Spleen (tissue), 11 donors: ENCODE results near the gene MUC13. TPM values are rescaled to one million over a fixed set of nuclear protein-coding genes. Genes with fewer than 3 reads are reported as not detected.
A peak's percentile ranks its signal among the peaks of the same experiment; 100 is the strongest.

ENCODE experiments used
- DNase-seq: peaks from one replicate; pipeline ENCODE4 v3.0.0-alpha.2; 2020
- H3K27ac ChIP-seq, 8 donors: fragments of 200-600 bp; sonication (generic) in 7 of 8; 1 replicate in 4 of 8; 2 replicates in 4 of 8; pipeline versions ENCODE4 v1.5.0 to v1.8.0; 2016 to 2021; ENCODE audit warnings: inconsistent platforms in 4 of 8, mild to moderate bottlenecking in 4 of 8, moderate library complexity in 1 of 8
- H3K27me3 ChIP-seq, 7 donors: fragments of 200-600 bp; sonication (generic) in 6 of 7; replicated peaks in 1 of 7; 1 replicate in 4 of 7; 2 replicates in 3 of 7; pipeline versions ENCODE4 v1.5.0 to v1.8.0; 2016 to 2021; ENCODE audit warnings: inconsistent platforms in 3 of 7, mild to moderate bottlenecking in 1 of 7
- H3K36me3 ChIP-seq, 6 donors: fragments of 200-600 bp; sonication (generic) in 5 of 6; 1 replicate in 4 of 6; 2 replicates in 2 of 6; pipeline versions ENCODE4 v1.5.0 to v1.8.0; 2016 to 2021; ENCODE audit warnings: inconsistent platforms in 2 of 6
- H3K4me1 ChIP-seq, 6 donors: fragments of 200-600 bp; sonication (generic) in 5 of 6; 1 replicate in 3 of 6; 2 replicates in 3 of 6; pipeline versions ENCODE4 v1.5.0 to v1.8.0; 2016 to 2021; ENCODE audit warnings: inconsistent platforms in 3 of 6
- H3K4me3 ChIP-seq, 8 donors: fragments of 200-600 bp; sonication (generic) in 7 of 8; 1 replicate in 4 of 8; 2 replicates in 4 of 8; pipeline versions ENCODE4 v1.5.0 to v1.8.0; 2016 to 2021; ENCODE audit warnings: inconsistent platforms in 4 of 8, mild to moderate bottlenecking in 4 of 8, moderate library complexity in 2 of 8
- H3K9me3 ChIP-seq, 8 donors: fragments of 200-600 bp; sonication (generic) in 7 of 8; 1 replicate in 4 of 8; 2 replicates in 4 of 8; pipeline versions ENCODE4 v1.5.0 to v1.8.0; 2016 to 2021; ENCODE audit warnings: inconsistent platforms in 4 of 8
- POLR2A ChIP-seq, 3 donors: fragments of 450-650 bp; IDR thresholded peaks; one replicate each; pipeline ENCODE4 v1.5.1; 2017; ENCODE audit warnings: antibody characterized with exemption in 3 of 3, mild to moderate bottlenecking in 1 of 3
- POLR2AphosphoS5 ChIP-seq, 3 donors: sonication (generic); formaldehyde crosslinking; IDR thresholded peaks; one replicate each; pipeline ENCODE4 v1.5.1; 2017; ENCODE audit warnings: antibody characterized with exemption in 3 of 3
- WGBS, 5 donors: extraction: QIAGEN DNeasy Blood & Tissue Kit in 3 of 5; methylation state at CpG; one replicate each; pipeline versions ENCODE4 v1.1.5 to v1.1.7; 2013 to 2018; 5-methylcytosine and 5-hydroxymethylcytosine counted together
- intact Hi-C: fragments of 100-400 bp; cut with DNase I; formaldehyde crosslinking; loops from one replicate; pipeline ENCODE4 v1.15.0; 2023; ENCODE audit warnings: low total_unique reads
- polyA plus RNA-seq, 3 donors: library from polyadenylated mRNA; stranded (reverse); fragments of 200-250 nt; gene quantifications; one replicate each; pipeline ENCODE4 v1.2.1, GENCODE V29; 2013
- total RNA-seq, 7 donors: library from RNA; depleted of rRNA in 3 of 7; stranded (reverse); fragments of >200 nt in 3 of 7; fragmentation: NEBNext Ultra II Directional in 4 of 7; extraction: Animal tissue kit (Norgen Biotek cat#: 25700) in 4 of 7; gene quantifications; one replicate each; pipeline versions ENCODE4 v1.1.0 to v1.2.1, GENCODE V29; 2016 to 2021
- TF ChIP-seq, protein P1 (sequence below), 11 experiments: fragments of 200-600 bp in 7 of 11; fragments of 450-650 bp in 4 of 11; sonication (generic) in 4 of 11; IDR thresholded peaks in 8 of 11; conservative IDR thresholded peaks in 3 of 11; 1 replicate in 7 of 11; 2 replicates in 4 of 11; pipeline versions ENCODE4 v1.4.0 to v1.8.0; 2016 to 2021; ENCODE audit warnings: antibody characterized with exemption in 11 of 11, inconsistent platforms in 4 of 11, mild to moderate bottlenecking in 1 of 11
- donor health status: healthy with polysubstance abuse.
- donor health status: DM: no; HTN: no; CAD: no; lungs with moderate emphysema.
- donor health status: DM: no; HTN: no; CAD: no.
- donor health status: Bipolar disorder and iron deficiency.
- donor health status: healthy.
- donor health status: DM: no; HTN: no; CAD: no.
- donor health status: DM: yes; HTN: yes; CAD: no.

Gene MUC13
- total and polyA plus RNA-seq, 10 donors: 0.06 to 0.93 (median 0.17) TPM; not detected in 4

DNA sequence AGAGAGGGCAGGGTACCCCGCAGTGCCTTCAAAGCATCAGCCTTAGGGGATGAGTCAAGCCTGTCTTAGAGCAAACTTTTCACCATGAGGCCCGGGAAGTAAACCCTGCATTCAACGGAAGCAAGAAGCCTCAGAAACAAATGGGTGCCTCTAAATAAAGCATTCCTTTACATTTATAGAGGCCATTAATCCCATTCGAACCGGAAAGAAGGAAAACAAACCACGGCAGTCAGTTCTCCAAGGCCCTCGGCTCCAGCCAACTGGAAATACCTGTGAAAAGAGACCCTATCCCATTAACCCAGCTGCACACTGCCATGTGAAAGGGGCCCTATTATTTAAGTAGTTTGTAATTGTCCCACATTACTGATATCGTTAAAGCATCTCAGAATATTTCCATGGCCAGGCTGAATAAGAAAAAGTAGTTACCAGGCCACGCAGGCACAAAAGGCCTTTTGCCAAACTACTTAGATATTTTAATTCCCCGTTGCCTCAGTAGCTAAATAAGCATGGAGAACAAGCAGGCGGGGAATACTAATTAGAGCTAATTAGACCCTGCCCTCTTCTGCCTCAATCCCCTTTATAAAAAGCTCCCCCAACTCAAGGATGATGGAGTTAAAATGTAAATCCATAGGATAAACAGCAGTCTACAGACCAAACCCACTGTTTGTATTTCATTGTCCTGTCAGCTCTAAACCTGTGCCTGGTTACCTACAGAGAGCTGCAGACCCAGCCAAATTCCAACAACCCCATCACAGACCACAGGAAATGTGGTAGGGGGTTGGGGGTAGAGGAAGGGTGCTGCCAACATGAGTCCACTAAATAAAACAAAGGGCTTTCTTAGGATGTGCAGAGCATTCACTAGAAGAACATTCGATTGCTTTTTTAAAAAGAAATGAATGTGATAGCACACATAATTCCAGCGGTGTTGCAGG lies 51.5 kb downstream of the MUC13 start:
- H3K27me3 ChIP-seq: peaks cover 0 to 40% (median 14%) of the 10 kb centered on the region in 7 donors
- H3K36me3 ChIP-seq: no peaks in the 10 kb centered on the region
- intact Hi-C loops: no loop called here
- peaks cover 19 to 74% (median 54%) of the 10 kb centered on the region in 6 donors for H3K4me1 ChIP-seq
- H3K27ac ChIP-seq: no peak overlapping the region
- TF ChIP-seq POLR2A (IDR thresholded peaks at IDR 0.05): no peak
- TF ChIP-seq, protein P1, sequence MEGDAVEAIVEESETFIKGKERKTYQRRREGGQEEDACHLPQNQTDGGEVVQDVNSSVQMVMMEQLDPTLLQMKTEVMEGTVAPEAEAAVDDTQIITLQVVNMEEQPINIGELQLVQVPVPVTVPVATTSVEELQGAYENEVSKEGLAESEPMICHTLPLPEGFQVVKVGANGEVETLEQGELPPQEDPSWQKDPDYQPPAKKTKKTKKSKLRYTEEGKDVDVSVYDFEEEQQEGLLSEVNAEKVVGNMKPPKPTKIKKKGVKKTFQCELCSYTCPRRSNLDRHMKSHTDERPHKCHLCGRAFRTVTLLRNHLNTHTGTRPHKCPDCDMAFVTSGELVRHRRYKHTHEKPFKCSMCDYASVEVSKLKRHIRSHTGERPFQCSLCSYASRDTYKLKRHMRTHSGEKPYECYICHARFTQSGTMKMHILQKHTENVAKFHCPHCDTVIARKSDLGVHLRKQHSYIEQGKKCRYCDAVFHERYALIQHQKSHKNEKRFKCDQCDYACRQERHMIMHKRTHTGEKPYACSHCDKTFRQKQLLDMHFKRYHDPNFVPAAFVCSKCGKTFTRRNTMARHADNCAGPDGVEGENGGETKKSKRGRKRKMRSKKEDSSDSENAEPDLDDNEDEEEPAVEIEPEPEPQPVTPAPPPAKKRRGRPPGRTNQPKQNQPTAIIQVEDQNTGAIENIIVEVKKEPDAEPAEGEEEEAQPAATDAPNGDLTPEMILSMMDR (IDR thresholded peaks at IDR 0.05 in 8 of 11, conservative IDR thresholded peaks at IDR 0.05 in 3 of 11): no peak
- no peak for TF ChIP-seq POLR2AphosphoS5 (IDR thresholded peaks at IDR 0.05)
- DNase-seq: no peak
- no peak overlapping the region for H3K4me3 ChIP-seq
- no peaks in the 10 kb centered on the region for H3K9me3 ChIP-seq
- 78 to 90% (median 85%) methylated on average over 13 of the region's 13 CpGs for WGBS, 5 donors

DNA sequence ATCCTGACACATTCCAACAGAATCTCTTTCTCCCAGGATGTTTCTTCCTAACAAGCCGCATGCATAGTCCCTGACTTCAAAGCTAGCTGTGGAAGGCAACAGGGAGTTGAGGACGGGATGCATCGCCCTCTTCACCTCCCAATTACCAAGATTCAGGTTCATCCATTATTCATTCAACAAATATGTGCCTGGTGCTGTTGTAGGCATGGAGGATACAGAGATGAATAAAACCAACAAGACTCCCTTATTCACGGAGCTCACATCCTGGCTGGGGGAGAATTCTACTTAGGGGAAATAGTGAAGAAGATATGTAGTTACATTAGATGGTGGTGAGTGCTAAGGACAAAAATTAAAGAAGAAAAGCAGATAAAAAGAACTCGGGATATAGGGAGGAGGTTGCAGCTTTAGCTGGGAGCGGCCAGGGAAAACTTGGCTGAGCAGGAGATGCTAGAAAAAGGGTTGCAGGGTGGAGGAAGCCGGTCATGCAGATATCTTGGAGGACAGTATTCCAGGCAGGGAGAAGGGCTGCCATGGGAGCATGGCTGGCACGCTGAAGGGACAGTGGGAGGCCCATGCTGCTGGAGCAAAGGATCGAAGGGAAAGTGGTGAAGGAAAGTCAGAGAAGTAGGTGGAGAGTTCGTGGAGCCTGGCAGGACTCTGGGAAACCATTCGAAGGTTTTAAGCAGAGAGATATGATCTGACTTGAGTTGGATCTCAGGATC lies 52.4 kb downstream of the MUC13 start:
- TF ChIP-seq, protein P1 (IDR thresholded peaks at IDR 0.05 in 8 of 11, conservative IDR thresholded peaks at IDR 0.05 in 3 of 11): no peak
- no peak for TF ChIP-seq POLR2A (IDR thresholded peaks at IDR 0.05)
- Histone ChIP-seq H3K36me3 (no peaks in the 10 kb centered on the region), H3K27ac (no peak overlapping the region), H3K9me3 (no peaks in the 10 kb centered on the region), H3K4me1 (peaks cover 27 to 77% (median 57%) of the 10 kb centered on the region in 6 donors), H3K4me3 (no peak overlapping the region), H3K27me3 (peaks cover 0 to 30% (median 8%) of the 10 kb centered on the region in 7 donors)
- 82 to 96% (median 88%) methylated on average over 11 of the region's 11 CpGs for WGBS, 5 donors
- no peak for DNase-seq
- intact Hi-C loops: no loop called here

DNA sequence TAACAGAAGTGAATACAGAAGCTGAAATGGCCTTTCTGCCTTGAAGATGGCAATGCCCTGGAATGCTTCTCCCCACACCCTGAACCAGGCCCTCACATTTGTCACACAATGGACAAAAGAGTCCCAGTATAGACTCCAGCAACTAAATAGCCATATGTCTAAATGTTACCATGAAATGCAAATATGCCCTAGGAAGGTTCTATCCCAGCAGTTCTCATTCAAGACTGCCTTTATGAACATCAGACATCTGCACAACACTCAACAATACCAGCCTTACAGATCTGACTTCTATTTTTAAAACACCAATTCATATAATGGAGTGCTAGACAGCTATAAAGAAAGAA lies 55.2 kb downstream of the MUC13 start:
- TF ChIP-seq POLR2AphosphoS5 (IDR thresholded peaks at IDR 0.05) (no peak), POLR2A (IDR thresholded peaks at IDR 0.05) (no peak)
- TF ChIP-seq, protein P1 (IDR thresholded peaks at IDR 0.05 in 8 of 11, conservative IDR thresholded peaks at IDR 0.05 in 3 of 11): no peak
- no peak overlapping the region for H3K4me3 ChIP-seq
- no peaks in the 10 kb centered on the region for H3K36me3 ChIP-seq
- peaks cover 0 to 3% (median 0%) of the 10 kb centered on the region in 7 donors for H3K27me3 ChIP-seq
- H3K27ac ChIP-seq: peak overlapping the region; percentile 16 to 78 (median 67)
- H3K4me1 ChIP-seq: peaks cover 24 to 74% (median 47%) of the 10 kb centered on the region in 6 donors
- intact Hi-C loops: no loop called here
- no peaks in the 10 kb centered on the region for H3K9me3 ChIP-seq
- DNase-seq: no peak
